GM19238 (cell line): ENCODE data around the gene RNF182.
"Not testable (repeated sequence)": the region's sequence is repeated elsewhere in the genome, so short reads cannot be mapped to it uniquely, and the experiment has no call there.

ENCODE experiments used
- DNase-seq: peaks from one replicate; pipeline ENCODE4 v3.0.0; 2011; ENCODE audit warnings: low spot score; ENCODE audit not compliant: insufficient read length

Gene RNF182

GRCh38 chr6:13924949-13925881, at the start of gene RNF182:
TSS of gene RNF182 (plus strand) at chr6:13924952. CDS start at chr6:13977120, 52,168 bp downstream.
- peak; percentile 46 for DNase-seq

GRCh38 chr6:13877051-13877450, 47.7 kb upstream of the RNF182 start:
- no peak for DNase-seq

- DNase-seq = not testable (repeated sequence)
Measured at GRCh38 chr6:13880061-13880663, 44.6 kb upstream of the RNF182 start.

DNA sequence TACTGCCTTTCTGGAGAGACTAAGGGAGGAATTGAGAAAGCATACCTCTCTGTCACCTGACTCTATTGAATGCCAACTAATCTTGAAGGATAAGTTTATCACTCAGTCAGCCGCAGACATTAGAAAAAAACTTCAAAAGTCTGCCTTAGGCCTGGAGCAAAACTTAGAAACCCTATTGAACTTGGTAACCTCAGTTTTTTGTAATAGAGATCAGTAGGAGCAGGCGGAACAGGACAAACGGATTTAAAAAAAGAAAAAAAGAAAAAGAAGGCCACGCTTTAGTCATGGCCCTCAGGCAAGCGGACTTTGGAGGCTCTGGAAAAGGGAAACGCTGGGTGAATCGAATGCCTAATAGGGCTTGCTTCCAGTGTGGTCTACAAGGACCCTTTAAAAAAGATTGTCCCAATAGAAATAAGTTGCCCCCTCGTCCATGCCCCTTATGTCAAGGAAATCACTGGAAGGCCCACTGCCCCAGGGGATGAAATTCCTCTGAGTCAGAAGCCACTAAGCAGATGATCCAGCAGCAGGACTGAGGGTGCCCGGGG, 43.1 kb upstream of the RNF182 start:
- DNase-seq = no peak

GRCh38 chr6:13883966-13884365, 40.8 kb upstream of the RNF182 start:
- DNase-seq = no peak

- DNase-seq = no peak
Measured at GRCh38 chr6:13884397-13884796, 40.4 kb upstream of the RNF182 start.

DNA sequence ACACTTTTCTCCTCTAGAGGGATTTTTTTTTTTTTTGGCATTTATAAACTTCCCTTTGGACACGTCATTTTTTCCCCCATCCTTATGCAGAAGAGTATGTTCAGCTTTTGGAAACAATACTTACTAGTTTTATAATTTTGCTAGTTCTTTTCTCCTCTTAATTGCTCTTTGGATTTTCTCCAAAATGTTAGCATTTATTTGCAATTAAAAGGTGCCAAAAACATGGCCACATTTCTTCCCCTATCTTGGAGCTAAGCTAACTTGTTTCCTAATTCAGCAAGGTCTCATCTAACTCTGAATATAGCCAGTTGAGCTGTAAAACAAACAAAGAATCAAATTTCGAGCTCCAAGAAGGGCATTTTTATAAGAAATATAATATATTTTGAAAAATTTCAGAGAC, 39.2 kb upstream of the RNF182 start:
- DNase-seq = no peak

- no peak for DNase-seq
Measured at GRCh38 chr6:13886949-13887348, 37.8 kb upstream of the RNF182 start.

- no peak for DNase-seq
Measured at GRCh38 chr6:13892017-13892645, 32.6 kb upstream of the RNF182 start.

DNA sequence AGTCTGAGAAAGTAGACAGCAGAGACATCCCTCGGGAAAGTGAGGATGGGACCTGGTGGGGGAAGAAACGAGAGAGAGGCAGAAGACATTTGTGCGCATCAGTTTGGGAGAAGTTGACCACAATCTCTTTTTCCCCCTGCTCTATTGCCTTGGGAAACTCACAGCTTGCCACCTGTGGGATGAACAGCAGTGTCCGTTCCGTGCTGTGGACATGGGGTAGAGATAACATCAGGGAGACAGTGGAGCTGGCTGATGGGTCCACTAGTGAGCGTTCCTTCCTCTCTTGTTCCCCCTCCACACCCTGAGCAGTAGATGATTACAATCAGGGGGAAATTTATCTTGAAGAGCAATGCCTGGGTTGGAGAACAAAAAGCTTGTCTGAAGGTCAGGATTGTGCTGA, 21.8 kb upstream of the RNF182 start:
- no peak for DNase-seq

DNA sequence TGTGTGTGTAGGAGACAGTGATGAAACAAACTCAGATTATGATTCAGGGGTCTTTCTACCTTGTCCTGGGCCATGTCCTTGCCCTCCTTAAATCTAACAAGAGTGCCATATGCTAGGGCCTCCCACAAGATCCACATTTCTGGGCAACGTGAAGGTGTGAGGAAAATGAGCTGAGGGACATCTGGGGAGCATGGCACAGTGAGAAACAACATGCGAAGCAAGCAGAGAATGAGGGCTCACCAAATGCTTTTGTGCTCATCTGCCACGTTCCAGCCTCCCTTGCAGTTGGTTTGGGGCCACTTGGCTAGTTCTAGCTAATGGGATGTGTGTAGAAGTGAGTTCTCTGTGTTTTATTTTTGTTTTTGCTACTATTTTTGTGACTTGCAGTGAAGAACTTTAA, 21.4 kb upstream of the RNF182 start:
- no peak for DNase-seq

- no peak for DNase-seq
Measured at GRCh38 chr6:13907001-13907350, 17.8 kb upstream of the RNF182 start.

DNA sequence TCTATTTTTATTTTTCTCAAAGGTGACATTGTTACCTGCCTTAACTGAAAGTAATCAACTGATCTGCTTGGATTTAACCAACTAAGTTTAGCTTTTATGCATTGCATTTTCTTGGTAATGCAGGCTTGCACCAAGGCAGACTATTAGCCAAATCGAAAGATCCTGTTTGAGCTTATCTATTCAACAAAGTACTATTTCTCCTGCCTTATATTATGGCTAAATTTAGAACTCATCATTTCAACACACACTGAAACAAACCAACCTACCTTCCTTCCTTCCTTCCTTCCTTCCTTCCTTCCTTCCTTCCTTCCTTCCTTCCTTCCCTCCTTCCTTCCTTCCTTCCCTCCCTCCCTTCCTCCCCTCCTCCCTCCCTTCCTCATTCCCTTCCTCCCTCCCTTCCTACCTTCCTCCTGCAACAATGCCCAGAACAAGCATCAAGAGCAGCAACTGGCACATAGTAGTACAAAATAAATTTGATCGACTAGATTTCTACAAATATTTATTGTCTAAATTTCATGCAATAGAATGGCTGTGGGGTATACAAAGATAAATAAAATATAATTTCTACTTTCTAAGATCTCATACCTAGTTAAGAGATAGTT, 17.0 kb upstream of the RNF182 start:
- DNase-seq = no peak

DNA sequence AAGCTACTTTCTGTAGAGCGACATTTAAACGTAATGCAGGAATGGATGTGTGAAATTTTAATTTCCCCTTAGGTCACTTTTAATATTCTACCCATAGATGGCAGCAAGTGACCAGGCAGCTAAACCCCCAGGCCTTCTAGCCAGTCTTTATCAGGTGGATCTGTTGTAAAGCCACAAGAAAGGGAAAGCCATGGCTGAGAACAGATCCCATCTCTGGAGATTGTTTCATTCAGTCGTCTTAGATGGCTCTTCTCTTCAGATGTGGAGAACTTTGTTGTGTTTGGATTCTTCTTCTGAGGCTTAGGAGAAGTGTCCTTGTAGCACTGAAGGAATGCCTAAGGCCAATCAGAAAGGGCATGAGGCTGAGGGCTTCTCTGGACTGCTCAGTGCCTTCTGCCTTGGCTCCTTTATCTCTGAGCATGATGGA, 15.8 kb upstream of the RNF182 start:
- DNase-seq = peak; percentile 40

DNA sequence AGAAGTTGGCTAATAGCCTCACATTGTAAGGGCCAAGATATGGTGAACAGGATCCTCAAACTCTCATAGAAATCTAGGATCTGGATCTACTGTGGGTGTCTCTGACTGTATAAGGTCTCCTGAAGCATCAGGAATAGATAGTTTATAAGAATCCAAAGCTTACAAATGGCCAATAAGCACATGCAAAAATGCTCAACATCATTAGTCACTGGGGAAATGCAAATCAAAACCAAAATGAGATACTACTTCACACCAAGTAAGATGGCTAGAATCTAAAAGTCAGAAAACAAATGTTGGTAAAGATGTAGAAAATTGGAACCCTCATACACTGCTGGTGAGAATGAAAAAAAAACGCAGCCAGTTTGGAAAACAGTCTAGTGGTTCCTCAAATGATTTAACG, 14.3 kb upstream of the RNF182 start:
- no peak for DNase-seq

- DNase-seq = no peak
Measured at GRCh38 chr6:13911337-13911736, 13.4 kb upstream of the RNF182 start.

DNA sequence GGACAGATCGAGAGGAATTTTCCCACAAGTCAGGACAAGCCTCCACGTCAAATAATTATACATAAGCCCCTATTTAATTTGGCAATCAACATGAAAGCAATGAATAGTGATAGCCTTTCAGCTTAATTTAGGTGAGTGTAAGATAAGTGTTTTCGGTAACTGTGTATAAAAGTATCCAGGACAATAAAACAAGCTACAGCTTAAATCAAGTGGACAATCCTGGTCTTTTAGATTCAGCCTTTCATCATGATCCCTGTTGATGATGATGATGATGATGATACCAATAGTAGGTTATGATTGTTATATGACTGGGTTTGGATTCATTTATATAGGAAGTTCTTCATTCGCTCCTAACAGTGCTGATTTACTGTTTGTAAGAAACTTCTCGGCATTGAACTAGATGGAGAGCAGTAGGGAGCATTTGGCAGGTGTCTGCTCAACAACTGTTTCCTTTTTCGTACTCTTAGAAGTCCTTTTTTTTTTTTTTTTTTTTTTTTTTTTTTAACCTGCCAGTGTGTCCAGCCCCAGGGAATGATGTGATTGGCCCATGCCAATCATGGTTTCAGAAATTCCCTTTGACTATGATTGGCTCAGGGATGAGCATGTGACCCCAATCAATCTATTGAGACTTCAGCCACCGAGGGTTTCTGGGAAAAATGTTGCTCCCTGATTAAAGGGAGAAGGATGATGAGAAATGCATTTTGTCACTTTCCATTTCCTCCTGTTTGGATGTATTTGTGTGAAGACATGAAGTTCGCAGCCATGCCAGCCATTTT, 11.3 kb upstream of the RNF182 start:
- DNase-seq = no peak

GRCh38 chr6:13914351-13914750, 10.4 kb upstream of the RNF182 start:
- no peak for DNase-seq

- DNase-seq = no peak
Measured at GRCh38 chr6:13915561-13916229, 9.1 kb upstream of the RNF182 start.

- no peak for DNase-seq
Measured at GRCh38 chr6:13916230-13916944, 8.4 kb upstream of the RNF182 start.
